GM12874 (cell line): ENCODE measurements around the gene LPIN1.

Source experiments
- CTCF ChIP-seq: IDR thresholded peaks from 2 replicates; pipeline ENCODE4 v1.5.1; 2011; ENCODE audit warnings: low read depth, mild to moderate bottlenecking, control low read depth, low read length, moderate library complexity; ENCODE audit not compliant: insufficient read depth

LPIN1 gene

GRCh38 chr2:11753886-11754699 is 7.7 kb downstream of the LPIN1 start:
- no peak for TF ChIP-seq CTCF

GRCh38 chr2:11754700-11755015 is 8.2 kb downstream of the LPIN1 start:
- no peak for TF ChIP-seq CTCF

- TF ChIP-seq CTCF = no peak
Measured at GRCh38 chr2:11757101-11757500, 10.7 kb downstream of the LPIN1 start.

- no peak for TF ChIP-seq CTCF
Measured at GRCh38 chr2:11758187-11758586, 11.8 kb downstream of the LPIN1 start.

- no peak for TF ChIP-seq CTCF
Measured at GRCh38 chr2:11758647-11759046, 12.2 kb downstream of the LPIN1 start.

GRCh38 chr2:11761259-11761658 is 14.8 kb downstream of the LPIN1 start:
- TF ChIP-seq CTCF = no peak

GRCh38 chr2:11762031-11762430 is 15.6 kb downstream of the LPIN1 start:
- TF ChIP-seq CTCF = no peak
